Keratinocyte (primary cell): Measurements from ENCODE around the gene KCTD21. TPM values are rescaled to one million over a fixed set of nuclear protein-coding genes. Genes with fewer than 3 reads are reported as not detected.

Source experiments
- DNase-seq: peaks from one replicate; pipeline ENCODE4 v3.0.0-alpha.2; 2011; ENCODE audit warnings: low read depth, missing footprints, low spot score
- FAIRE-seq: peaks from 2 replicates; lab custom pipeline; 2011; peaks lifted over from hg19 to GRCh38; lab: Jason Lieb, UNC
- H2AFZ ChIP-seq: 2 replicates; pipeline ENCODE4 v1.6.0; 2012; ENCODE audit warnings: low read length, control low read depth, inconsistent platforms; ENCODE audit not compliant: control insufficient read depth
- H3K27ac ChIP-seq: 2 replicates; pipeline ENCODE4 v1.5.1; 2011; ENCODE audit warnings: low read length; ENCODE audit not compliant: control insufficient read depth, insufficient read depth
- H3K27me3 ChIP-seq: 3 replicates; pipeline ENCODE4 v1.6.0; 2011; ENCODE audit warnings: low read length; ENCODE audit not compliant: control insufficient read depth, insufficient read depth; ENCODE audit errors: extremely low read depth
- H3K36me3 ChIP-seq, 2 experiments: 2 replicates in 1 of 2; 3 replicates in 1 of 2; pipeline ENCODE4 v1.5.1; 2011; ENCODE audit warnings: low read length in 2 of 2, mild to moderate bottlenecking in 1 of 2; ENCODE audit not compliant: control insufficient read depth in 2 of 2, insufficient read depth in 2 of 2; ENCODE audit errors: extremely low read depth in 1 of 2
- H3K4me1 ChIP-seq: 3 replicates; pipeline ENCODE4 v1.5.1; 2011; ENCODE audit warnings: low read length; ENCODE audit not compliant: control insufficient read depth, insufficient read depth; ENCODE audit errors: extremely low read depth
- H3K4me2 ChIP-seq: 3 replicates; pipeline ENCODE4 v1.6.0; 2011; ENCODE audit warnings: low read depth, low read length; ENCODE audit not compliant: control insufficient read depth, insufficient read depth; ENCODE audit errors: extremely low read depth
- H3K4me3 ChIP-seq, 3 experiments: fragments of 200-600 bp in 1 of 3; sonication (generic) in 1 of 3; 2 replicates in 2 of 3; 3 replicates in 1 of 3; pipeline ENCODE4 v1.5.1; 2011 to 2016; ENCODE audit warnings: low read length in 3 of 3, mild to moderate bottlenecking in 3 of 3, control low read depth in 2 of 3, inconsistent platforms in 1 of 3, low read depth in 1 of 3, mixed read lengths in 1 of 3, mixed run types in 1 of 3, moderate library complexity in 1 of 3; ENCODE audit not compliant: control insufficient read depth in 2 of 3, insufficient read depth in 2 of 3; ENCODE audit errors: extremely low read depth in 1 of 3
- H3K79me2 ChIP-seq: 2 replicates; pipeline ENCODE4 v1.6.0; 2012; ENCODE audit warnings: low read length; ENCODE audit not compliant: control insufficient read depth, insufficient read depth
- H3K9ac ChIP-seq: 3 replicates; pipeline ENCODE4 v1.6.0; 2011; ENCODE audit warnings: low read length; ENCODE audit not compliant: control insufficient read depth, insufficient read depth; ENCODE audit errors: extremely low read depth
- H3K9me1 ChIP-seq: 3 replicates; pipeline ENCODE4 v1.6.0; 2011; ENCODE audit warnings: low read length; ENCODE audit not compliant: control insufficient read depth, insufficient read depth; ENCODE audit errors: extremely low read depth
- H3K9me3 ChIP-seq: 2 replicates; pipeline ENCODE4 v1.5.1; 2012; ENCODE audit warnings: low read depth, low read length; ENCODE audit not compliant: control insufficient read depth
- H4K20me1 ChIP-seq: 3 replicates; pipeline ENCODE4 v1.6.0; 2011; ENCODE audit warnings: low read length; ENCODE audit not compliant: control insufficient read depth, insufficient read depth; ENCODE audit errors: extremely low read depth
- EZH2 ChIP-seq: IDR thresholded peaks from one replicate; pipeline ENCODE4 v1.6.1; 2012; ENCODE audit warnings: inconsistent platforms, mild to moderate bottlenecking, low read length, moderate library complexity
- dilution Hi-C: fragments of 300-500 bp; cut with MboI; formaldehyde crosslinking; loops from one replicate; pipeline ENCODE4 v1.7.0; 2020; ENCODE audit warnings: low sequenced_read_pairs; ENCODE audit not compliant: extremely low pct_ligation_motif_present
- polyA plus RNA-seq, 5 experiments: library from polyadenylated mRNA; depleted of rRNA in 3 of 5; stranded (reverse) in 3 of 5; stranded (forward) in 1 of 5; unstranded in 1 of 5; fragments of >200 nt; gene quantifications; 1 replicate in 1 of 5; 2 replicates in 3 of 5; 3 replicates in 1 of 5; pipeline versions ENCODE4 v1.2.1 to v1.2.3, GENCODE V29; 2011 to 2012; ENCODE audit warnings: missing spikeins in 2 of 5, low read depth in 1 of 5, low replicate concordance in 1 of 5
- TF ChIP-seq, protein P1 (sequence below), 3 experiments: IDR thresholded peaks in 1 of 3; conservative IDR thresholded peaks in 1 of 3; optimal IDR thresholded peaks in 1 of 3; 2 replicates in 2 of 3; 3 replicates in 1 of 3; pipeline versions ENCODE3 to v1.5.1; 2011; ENCODE audit warnings: low read length in 3 of 3, mild to moderate bottlenecking in 3 of 3, moderate library complexity in 2 of 3, control low read depth in 1 of 3, inconsistent platforms in 1 of 3; ENCODE audit not compliant: insufficient read depth in 2 of 3; ENCODE audit errors: extremely low read depth in 1 of 3

KCTD21 gene
- polyA plus RNA-seq, 1 donor (not counting 4 experiments of a cell fraction or from before 2014, with no cell fraction given) = 10.4 TPM

DNA sequence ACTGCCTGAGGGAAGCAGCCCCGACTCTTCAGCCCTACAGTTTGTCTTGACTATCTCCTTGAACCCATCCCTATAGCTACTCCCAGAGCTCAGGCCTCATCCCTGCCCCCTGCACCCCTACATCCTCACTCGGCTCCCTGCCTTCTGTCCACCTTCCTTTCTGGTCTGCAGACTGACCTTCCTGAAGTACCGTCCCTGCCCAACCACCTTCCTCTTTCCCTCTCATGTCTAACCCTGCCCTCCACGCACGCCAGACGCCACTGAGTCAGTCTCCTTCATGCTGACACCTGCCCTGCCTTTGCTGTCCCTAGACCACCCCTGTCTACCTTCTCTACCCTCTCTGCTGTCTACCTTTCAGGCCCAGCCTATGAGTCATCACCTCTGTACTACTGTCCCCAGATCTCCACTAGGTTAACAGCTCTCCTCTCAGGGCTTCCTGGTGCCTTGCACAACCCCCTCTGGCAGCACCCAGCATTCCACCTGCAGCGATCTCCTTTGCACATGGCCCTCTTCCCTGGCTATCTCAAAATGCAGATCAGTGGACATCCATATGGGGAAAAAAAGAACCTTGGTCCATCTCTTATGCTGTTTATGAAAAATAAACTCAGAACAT lies 8.9 kb downstream of the KCTD21 start:
- Histone ChIP-seq H2AFZ (no peak overlapping the region), H3K9ac (no peak overlapping the region), H3K36me3 (peaks cover 0 to 11% of the 10 kb centered on the region in 2 experiments), H4K20me1 (no peaks in the 10 kb centered on the region), H3K4me1 (no peaks in the 10 kb centered on the region), H3K9me3 (no peaks in the 10 kb centered on the region), H3K9me1 (no peaks in the 10 kb centered on the region), H3K27me3 (no peaks in the 10 kb centered on the region), H3K4me2 (no peak overlapping the region), H3K27ac (no peak overlapping the region), H3K4me3 (no peak overlapping the region), H3K79me2 (peaks cover 2% of the 10 kb centered on the region)
- dilution Hi-C loops = no loop called here
- DNase-seq = no peak
- FAIRE-seq = no peak
- TF ChIP-seq, protein P1, sequence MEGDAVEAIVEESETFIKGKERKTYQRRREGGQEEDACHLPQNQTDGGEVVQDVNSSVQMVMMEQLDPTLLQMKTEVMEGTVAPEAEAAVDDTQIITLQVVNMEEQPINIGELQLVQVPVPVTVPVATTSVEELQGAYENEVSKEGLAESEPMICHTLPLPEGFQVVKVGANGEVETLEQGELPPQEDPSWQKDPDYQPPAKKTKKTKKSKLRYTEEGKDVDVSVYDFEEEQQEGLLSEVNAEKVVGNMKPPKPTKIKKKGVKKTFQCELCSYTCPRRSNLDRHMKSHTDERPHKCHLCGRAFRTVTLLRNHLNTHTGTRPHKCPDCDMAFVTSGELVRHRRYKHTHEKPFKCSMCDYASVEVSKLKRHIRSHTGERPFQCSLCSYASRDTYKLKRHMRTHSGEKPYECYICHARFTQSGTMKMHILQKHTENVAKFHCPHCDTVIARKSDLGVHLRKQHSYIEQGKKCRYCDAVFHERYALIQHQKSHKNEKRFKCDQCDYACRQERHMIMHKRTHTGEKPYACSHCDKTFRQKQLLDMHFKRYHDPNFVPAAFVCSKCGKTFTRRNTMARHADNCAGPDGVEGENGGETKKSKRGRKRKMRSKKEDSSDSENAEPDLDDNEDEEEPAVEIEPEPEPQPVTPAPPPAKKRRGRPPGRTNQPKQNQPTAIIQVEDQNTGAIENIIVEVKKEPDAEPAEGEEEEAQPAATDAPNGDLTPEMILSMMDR (optimal IDR thresholded peaks at IDR 0.05 in 1 of 3, IDR thresholded peaks at IDR 0.05 in 1 of 3, conservative IDR thresholded peaks at IDR 0.05 in 1 of 3; ENCODE audit: extremely low read depth in 1 of 3, insufficient read depth in 2 of 3, low read length in 3 of 3) = no peak
- TF ChIP-seq EZH2 = no peak

DNA sequence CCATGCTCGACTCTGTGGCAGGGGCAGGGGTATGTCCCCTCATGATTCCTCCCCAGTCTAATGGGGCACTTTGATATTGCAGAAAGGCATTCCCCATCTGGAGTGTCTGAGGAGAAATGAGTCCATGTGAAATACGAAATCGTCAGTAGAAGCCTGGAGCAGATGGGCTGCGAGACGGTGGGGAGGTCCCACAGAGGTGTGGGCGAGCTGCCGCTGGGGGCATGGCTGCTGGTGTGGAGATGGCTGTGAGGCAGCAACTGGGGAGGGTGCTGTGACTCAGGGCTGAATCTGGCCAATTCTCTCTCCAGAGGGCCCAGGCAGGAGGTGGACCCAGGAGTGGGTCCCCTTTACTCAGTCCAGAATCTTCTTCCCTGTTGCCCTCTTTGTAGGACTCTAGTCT lies 11.2 kb downstream of the KCTD21 start:
- H3K27ac ChIP-seq = no peak overlapping the region
- H4K20me1 ChIP-seq = no peaks in the 10 kb centered on the region
- DNase-seq (no peak), FAIRE-seq (no peak)
- no peak overlapping the region for H3K4me2 ChIP-seq
- H3K4me3 ChIP-seq = no peak overlapping the region
- dilution Hi-C loops = no loop called here
- H3K9ac ChIP-seq = no peak overlapping the region
- H3K27me3 ChIP-seq = no peaks in the 10 kb centered on the region
- H3K4me1 ChIP-seq = no peaks in the 10 kb centered on the region
- TF ChIP-seq, protein P1 (optimal IDR thresholded peaks at IDR 0.05 in 1 of 3, IDR thresholded peaks at IDR 0.05 in 1 of 3, conservative IDR thresholded peaks at IDR 0.05 in 1 of 3; ENCODE audit: extremely low read depth in 1 of 3, insufficient read depth in 2 of 3, low read length in 3 of 3) = no peak
- TF ChIP-seq EZH2 = no peak
- H3K79me2 ChIP-seq = no peaks in the 10 kb centered on the region
- no peak overlapping the region for H2AFZ ChIP-seq
- H3K9me3 ChIP-seq = no peaks in the 10 kb centered on the region
- H3K9me1 ChIP-seq = no peaks in the 10 kb centered on the region
- peaks cover 4 to 15% of the 10 kb centered on the region in 2 experiments for H3K36me3 ChIP-seq
